Psoas muscle (tissue), 8 donors: ENCODE data around the gene NR4A2. TPM values are rescaled to one million over a fixed set of nuclear protein-coding genes. Genes with fewer than 3 reads are reported as not detected.

ENCODE experiments used
- ATAC-seq, 4 donors: fragments of 200-7000 bp; cut with Tn5 transposase; one replicate each; pipeline ENCODE4 v1.9.1; 2020; ENCODE audit warnings: moderate library complexity in 3 of 4, mild to moderate bottlenecking in 2 of 4
- DNase-seq, 2 donors: peaks; one replicate each; pipeline ENCODE4 v3.0.0-alpha.2; 2020
- H3K27ac ChIP-seq: fragments of 200-600 bp; one replicate; pipeline ENCODE4 v1.8.0; 2022
- H3K27me3 ChIP-seq, 3 donors: fragments of 200-600 bp in 1 of 3; one replicate each; pipeline versions ENCODE4 v1.6.1 to v1.8.0; 2013 to 2022; ENCODE audit warnings: low read length in 2 of 3, mild to moderate bottlenecking in 2 of 3, moderate library complexity in 1 of 3; ENCODE audit not compliant: insufficient read depth in 3 of 3
- H3K36me3 ChIP-seq, 2 donors: fragments of 200-600 bp in 1 of 2; one replicate each; pipeline versions ENCODE4 v1.6.1 to v1.8.0; 2013 to 2022; ENCODE audit warnings: low read depth in 1 of 2, mild to moderate bottlenecking in 1 of 2, moderate library complexity in 1 of 2; ENCODE audit not compliant: insufficient read depth in 1 of 2
- H3K4me1 ChIP-seq: fragments of 200-600 bp; one replicate; pipeline ENCODE4 v1.8.0; 2022
- H3K4me3 ChIP-seq: fragments of 200-600 bp; one replicate; pipeline ENCODE4 v1.8.0; 2022; ENCODE audit warnings: mild to moderate bottlenecking
- H3K9me3 ChIP-seq: fragments of 200-600 bp; one replicate; pipeline ENCODE4 v1.8.0; 2022
- WGBS, 3 donors: extraction: QIAGEN DNeasy Blood & Tissue Kit; methylation state at CpG; one replicate each; pipeline versions ENCODE4 v1.1.6 to v1.1.7; 2013; 5-methylcytosine and 5-hydroxymethylcytosine counted together
- intact Hi-C, 2 donors: fragments of 100-400 bp; cut with DNase I; formaldehyde crosslinking; loops; one replicate each; pipeline versions ENCODE4 v1.11.0 to v1.14.2; 2022
- polyA plus RNA-seq, 3 donors: library from polyadenylated mRNA; stranded (reverse); fragments of 200-250 nt; gene quantifications; one replicate each; pipeline ENCODE4 v1.2.3, GENCODE V29; 2013
- total RNA-seq, 4 donors: library from RNA; stranded (reverse); fragmentation: NEBNext Ultra II Directional in 2 of 4; extraction: Animal tissue kit (Norgen Biotek cat#: 25700) in 2 of 4; gene quantifications; one replicate each; pipeline versions ENCODE4 v1.2.1 to v1.2.4, GENCODE V29; 2021 to 2023
- TF ChIP-seq, protein P1 (sequence below): fragments of 200-600 bp; IDR thresholded peaks from one replicate; pipeline ENCODE4 v1.8.0; 2022; ENCODE audit warnings: antibody characterized with exemption
- donor health status: healthy with polysubstance abuse.
- donor health status: DM: no; HTN: no; CAD: no; lungs with moderate emphysema.
- donor health status: Bipolar disorder and iron deficiency.
- donor health status: healthy.
- donor health status: DM: yes; HTN: yes; CAD: no.
- donor health status: DM: no; HTN: no; CAD: no.
- donor health status: DM: no; HTN: no; CAD: no.
- donor health status: DM: yes; HTN: yes; CAD: no.

The NR4A2 gene
- total and polyA plus RNA-seq, 7 donors = 0.31 to 2.3 (median 1.2) TPM

DNA sequence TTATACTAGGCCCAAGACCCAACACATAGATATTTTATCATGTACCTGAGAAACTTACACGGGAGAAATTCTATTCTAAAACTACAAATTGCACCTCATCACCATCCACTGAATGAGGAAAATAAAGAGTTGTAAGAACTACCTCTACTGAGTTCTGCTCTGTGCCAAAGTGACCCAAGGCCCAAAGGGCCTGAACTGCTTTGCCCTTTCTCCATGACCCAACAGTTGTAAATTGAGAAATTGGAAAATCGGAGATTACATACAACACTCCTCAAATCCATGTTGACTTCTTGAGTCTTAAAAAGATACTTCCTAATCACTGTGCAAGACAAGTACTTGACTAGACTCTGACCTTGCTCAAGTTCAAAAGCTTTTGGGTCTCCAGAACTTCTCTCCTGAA, 8.8 kb downstream of the NR4A2 start:
- H3K9me3 ChIP-seq = no peaks in the 10 kb centered on the region
- H3K27ac ChIP-seq = no peak overlapping the region
- no peak overlapping the region for H3K4me3 ChIP-seq
- intact Hi-C loops = no loop called here
- no peak for ATAC-seq
- peaks cover 0 to 11% of the 10 kb centered on the region in 2 donors for H3K36me3 ChIP-seq
- 92 to 95% (median 94%) methylated on average over 2 of the region's 2 CpGs for WGBS, 3 donors
- peaks cover 0 to 40% (median 6%) of the 10 kb centered on the region in 3 donors for H3K27me3 ChIP-seq
- H3K4me1 ChIP-seq = peaks cover 14% of the 10 kb centered on the region
- TF ChIP-seq, protein P1, sequence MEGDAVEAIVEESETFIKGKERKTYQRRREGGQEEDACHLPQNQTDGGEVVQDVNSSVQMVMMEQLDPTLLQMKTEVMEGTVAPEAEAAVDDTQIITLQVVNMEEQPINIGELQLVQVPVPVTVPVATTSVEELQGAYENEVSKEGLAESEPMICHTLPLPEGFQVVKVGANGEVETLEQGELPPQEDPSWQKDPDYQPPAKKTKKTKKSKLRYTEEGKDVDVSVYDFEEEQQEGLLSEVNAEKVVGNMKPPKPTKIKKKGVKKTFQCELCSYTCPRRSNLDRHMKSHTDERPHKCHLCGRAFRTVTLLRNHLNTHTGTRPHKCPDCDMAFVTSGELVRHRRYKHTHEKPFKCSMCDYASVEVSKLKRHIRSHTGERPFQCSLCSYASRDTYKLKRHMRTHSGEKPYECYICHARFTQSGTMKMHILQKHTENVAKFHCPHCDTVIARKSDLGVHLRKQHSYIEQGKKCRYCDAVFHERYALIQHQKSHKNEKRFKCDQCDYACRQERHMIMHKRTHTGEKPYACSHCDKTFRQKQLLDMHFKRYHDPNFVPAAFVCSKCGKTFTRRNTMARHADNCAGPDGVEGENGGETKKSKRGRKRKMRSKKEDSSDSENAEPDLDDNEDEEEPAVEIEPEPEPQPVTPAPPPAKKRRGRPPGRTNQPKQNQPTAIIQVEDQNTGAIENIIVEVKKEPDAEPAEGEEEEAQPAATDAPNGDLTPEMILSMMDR = no peak
- no peak for DNase-seq

GRCh38 chr2:156322686-156323231, 9.8 kb downstream of the NR4A2 start:
- WGBS, 3 donors = 42 to 48% (median 45%) methylated on average over 26 of the region's 26 CpGs
- Histone ChIP-seq H3K27ac (no peak overlapping the region), H3K9me3 (no peaks in the 10 kb centered on the region), H3K4me1 (peaks cover 14% of the 10 kb centered on the region), H3K4me3 (peak overlapping the region; percentile 63), H3K36me3 (peaks cover 0 to 11% of the 10 kb centered on the region in 2 donors), H3K27me3 (peaks cover 0 to 43% (median 6%) of the 10 kb centered on the region in 3 donors)
- intact Hi-C loops = no loop called here
- DNase-seq (peak in 1 of 2 donors; percentile 43), ATAC-seq (no peak)
- TF ChIP-seq, protein P1 = no peak

DNA sequence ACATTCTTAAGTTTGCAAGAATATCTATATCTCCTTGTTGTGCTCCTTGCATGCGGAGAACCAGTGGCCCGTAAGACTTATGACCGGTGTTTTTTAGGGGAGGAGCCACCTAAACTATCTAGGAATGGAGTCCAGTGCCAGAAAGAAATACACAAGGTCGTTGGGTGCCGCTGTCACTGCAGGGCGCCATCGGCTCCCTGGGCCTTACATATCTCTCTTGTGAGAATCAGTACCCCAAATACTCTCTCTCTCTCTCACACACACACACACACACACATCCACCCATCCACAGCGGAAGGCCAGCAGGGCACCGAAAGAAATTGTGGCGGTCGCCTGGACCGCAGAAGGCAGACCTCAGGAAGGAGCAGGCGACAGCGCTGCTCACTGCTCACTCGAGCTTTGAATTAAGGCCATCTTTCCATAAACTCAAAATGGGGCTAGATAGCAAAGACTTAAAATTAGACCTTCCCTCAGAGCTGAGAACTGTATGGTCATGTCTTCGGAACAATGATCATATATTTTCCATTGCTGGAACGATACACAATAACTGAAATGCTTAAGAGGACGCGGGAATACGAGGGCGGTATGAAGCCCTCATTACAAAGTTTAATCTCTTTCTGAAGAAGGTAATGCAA, 10.4 kb downstream of the NR4A2 start:
- no peaks in the 10 kb centered on the region for H3K9me3 ChIP-seq
- intact Hi-C loops = no loop called here
- ATAC-seq (peak in 3 of 4 donors; percentile 16 to 39 (median 33)), DNase-seq (peak in 1 of 2 donors; percentile 28)
- TF ChIP-seq, protein P1 = no peak
- H3K27me3 ChIP-seq = peaks cover 0 to 43% (median 6%) of the 10 kb centered on the region in 3 donors
- peaks cover 14% of the 10 kb centered on the region for H3K4me1 ChIP-seq
- peaks cover 0 to 11% of the 10 kb centered on the region in 2 donors for H3K36me3 ChIP-seq
- WGBS, 3 donors = 18 to 26% (median 22%) methylated on average over 21 of the region's 21 CpGs
- peak overlapping the region; percentile 63 for H3K4me3 ChIP-seq
- no peak overlapping the region for H3K27ac ChIP-seq

- peak overlapping the region; percentile 63 for H3K4me3 ChIP-seq
- 3 to 4% (median 4%) methylated on average over 31 of the region's 31 CpGs for WGBS, 3 donors
- DNase-seq (peak; percentile 19 to 55), ATAC-seq (peak in 3 of 4 donors; percentile 43 to 68 (median 54))
- H3K27ac ChIP-seq = no peak overlapping the region
- peaks cover 0 to 11% of the 10 kb centered on the region in 2 donors for H3K36me3 ChIP-seq
- intact Hi-C loops = no loop called here
- H3K9me3 ChIP-seq = no peaks in the 10 kb centered on the region
- TF ChIP-seq, protein P1 = no peak
- peaks cover 14% of the 10 kb centered on the region for H3K4me1 ChIP-seq
- H3K27me3 ChIP-seq = peaks cover 0 to 43% (median 6%) of the 10 kb centered on the region in 3 donors
Measured at GRCh38 chr2:156321243-156321904, 11.1 kb downstream of the NR4A2 start.
